ENCODE measurements around the gene PAX7. TPM values are rescaled to one million over a fixed set of nuclear protein-coding genes. Genes with fewer than 3 reads are reported as not detected.

PAX7 gene
- total RNA-seq, 6 experiments from 2014 or later: not detected

DNA sequence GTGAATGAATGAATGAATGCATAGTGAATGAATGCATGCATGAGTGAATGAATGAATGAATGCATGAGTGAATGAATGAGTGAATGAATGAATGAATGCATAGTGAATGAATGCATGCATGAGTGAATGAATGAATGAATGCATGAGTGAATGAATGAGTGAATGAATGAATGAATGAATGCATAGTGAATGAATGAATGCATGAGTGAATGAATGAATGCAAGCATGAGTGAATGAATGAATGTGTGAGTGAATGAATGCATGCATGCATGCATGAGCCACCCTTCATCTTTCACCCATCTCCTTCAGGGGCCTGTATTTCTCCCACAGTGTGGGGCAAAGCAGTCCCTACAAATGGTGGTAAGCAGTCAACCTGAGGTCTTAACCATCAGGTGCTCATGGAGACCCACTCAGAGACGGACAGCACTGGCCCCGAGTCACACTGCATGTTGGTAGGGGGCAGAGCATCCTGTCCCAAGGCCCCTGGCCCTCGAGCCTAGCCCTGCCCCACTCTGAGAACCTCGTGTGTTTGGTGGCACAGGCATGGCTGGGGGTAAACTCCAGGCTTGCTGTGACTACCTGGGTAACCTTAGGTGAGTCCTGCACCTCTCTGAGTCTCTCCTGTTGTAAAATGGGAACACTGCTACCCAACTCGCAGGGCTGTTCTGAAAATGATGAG, 28.0 kb upstream of the PAX7 start:
- H3K9me3 Mint-ChIP-seq: no peaks in the 10 kb centered on the region
- no peak overlapping the region for H3K27ac Mint-ChIP-seq
- TF ChIP-seq, protein P1, sequence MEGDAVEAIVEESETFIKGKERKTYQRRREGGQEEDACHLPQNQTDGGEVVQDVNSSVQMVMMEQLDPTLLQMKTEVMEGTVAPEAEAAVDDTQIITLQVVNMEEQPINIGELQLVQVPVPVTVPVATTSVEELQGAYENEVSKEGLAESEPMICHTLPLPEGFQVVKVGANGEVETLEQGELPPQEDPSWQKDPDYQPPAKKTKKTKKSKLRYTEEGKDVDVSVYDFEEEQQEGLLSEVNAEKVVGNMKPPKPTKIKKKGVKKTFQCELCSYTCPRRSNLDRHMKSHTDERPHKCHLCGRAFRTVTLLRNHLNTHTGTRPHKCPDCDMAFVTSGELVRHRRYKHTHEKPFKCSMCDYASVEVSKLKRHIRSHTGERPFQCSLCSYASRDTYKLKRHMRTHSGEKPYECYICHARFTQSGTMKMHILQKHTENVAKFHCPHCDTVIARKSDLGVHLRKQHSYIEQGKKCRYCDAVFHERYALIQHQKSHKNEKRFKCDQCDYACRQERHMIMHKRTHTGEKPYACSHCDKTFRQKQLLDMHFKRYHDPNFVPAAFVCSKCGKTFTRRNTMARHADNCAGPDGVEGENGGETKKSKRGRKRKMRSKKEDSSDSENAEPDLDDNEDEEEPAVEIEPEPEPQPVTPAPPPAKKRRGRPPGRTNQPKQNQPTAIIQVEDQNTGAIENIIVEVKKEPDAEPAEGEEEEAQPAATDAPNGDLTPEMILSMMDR (IDR thresholded peaks at IDR 0.05): no peak
- DNase-seq: no peak
- H3K27me3 Mint-ChIP-seq (ENCODE audit: insufficient read depth): peaks cover 38% of the 10 kb centered on the region
- H3K36me3 Mint-ChIP-seq (ENCODE audit: low read depth): no peaks in the 10 kb centered on the region
- H3K4me1 Mint-ChIP-seq (ENCODE audit: low read depth): no peaks in the 10 kb centered on the region
- H3K4me3 Mint-ChIP-seq: no peak overlapping the region

DNA sequence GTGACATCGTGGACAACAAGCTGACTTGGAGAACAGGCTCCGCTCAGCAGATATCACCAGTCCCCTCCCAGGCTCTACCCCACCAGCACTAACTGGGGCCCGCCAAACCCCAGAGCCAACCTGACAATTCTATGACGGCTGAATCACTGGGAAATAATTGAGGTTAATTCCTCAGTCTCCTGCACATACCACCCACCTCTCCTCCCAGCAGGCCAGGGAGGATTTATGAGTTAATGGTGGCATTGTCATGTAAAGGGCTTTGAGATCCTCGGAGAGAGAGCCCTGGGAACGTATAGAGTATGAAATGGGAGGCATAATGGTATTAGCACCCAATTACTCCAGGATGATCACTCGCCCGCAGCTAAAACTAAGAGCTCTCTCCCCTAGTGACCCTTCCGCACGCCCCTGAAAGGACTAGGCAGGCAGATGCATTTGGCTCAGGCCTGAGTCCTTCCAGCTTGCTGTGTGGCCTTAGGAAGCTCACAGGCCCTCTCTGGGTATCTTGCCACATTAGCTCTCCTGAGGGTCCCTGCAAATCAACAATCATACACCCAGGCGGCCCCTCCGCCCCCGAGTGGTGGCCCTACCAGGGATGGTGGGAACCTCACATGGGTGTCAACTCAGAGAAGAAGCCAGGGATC, 27.3 kb upstream of the PAX7 start:
- H3K36me3 Mint-ChIP-seq (ENCODE audit: low read depth): no peaks in the 10 kb centered on the region
- peaks cover 38% of the 10 kb centered on the region for H3K27me3 Mint-ChIP-seq (ENCODE audit: insufficient read depth)
- TF ChIP-seq, protein P1 (IDR thresholded peaks at IDR 0.05): no peak
- H3K4me3 Mint-ChIP-seq: no peak overlapping the region
- no peaks in the 10 kb centered on the region for H3K9me3 Mint-ChIP-seq
- no peak overlapping the region for H3K27ac Mint-ChIP-seq
- no peaks in the 10 kb centered on the region for H3K4me1 Mint-ChIP-seq (ENCODE audit: low read depth)
- DNase-seq: no peak

DNA sequence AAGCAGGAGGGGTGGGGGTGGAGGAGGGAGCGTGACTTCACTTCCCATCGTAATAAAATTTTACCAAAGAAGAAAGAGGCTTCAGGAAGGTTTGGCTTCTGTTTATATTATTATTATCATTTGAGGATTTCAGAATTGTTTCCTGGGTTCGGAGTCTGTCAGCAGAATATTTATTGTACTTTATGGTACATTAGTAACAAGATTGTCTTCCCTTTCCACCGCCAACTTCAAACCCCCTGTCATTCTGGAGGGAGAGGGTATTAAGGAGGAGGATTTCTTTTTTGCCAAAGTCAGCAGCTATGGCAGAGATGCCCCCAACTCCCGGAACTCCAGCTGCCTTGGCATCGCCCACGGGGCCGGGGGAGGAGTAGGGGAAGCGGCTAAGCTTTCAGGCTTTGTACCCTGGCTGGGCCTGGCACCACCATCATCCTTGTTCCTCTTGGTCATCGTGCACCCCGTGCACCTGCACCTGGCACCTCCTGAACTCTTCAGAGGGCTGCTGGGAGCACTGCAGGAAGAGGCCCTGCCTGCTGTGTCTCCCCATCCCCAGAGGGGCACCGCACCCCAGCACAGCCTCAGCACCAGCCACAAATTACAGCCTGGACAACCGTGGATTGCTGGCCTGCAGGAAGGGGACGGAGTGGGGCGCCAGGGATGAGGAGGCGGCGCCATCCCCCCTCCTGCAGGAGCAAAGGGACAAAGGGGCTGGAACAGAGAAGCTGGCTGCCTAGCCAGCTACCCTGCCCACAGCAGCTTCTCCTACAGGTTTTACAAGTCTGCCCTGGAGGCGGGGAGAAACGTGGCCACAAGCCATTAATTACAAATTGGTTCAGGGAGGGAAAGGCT, 24.0 kb upstream of the PAX7 start:
- no peak overlapping the region for H3K27ac Mint-ChIP-seq
- DNase-seq: no peak
- H3K4me3 Mint-ChIP-seq: no peak overlapping the region
- no peaks in the 10 kb centered on the region for H3K9me3 Mint-ChIP-seq
- H3K27me3 Mint-ChIP-seq (ENCODE audit: insufficient read depth): peaks cover 28% of the 10 kb centered on the region
- no peaks in the 10 kb centered on the region for H3K4me1 Mint-ChIP-seq (ENCODE audit: low read depth)
- H3K36me3 Mint-ChIP-seq (ENCODE audit: low read depth): no peaks in the 10 kb centered on the region
- TF ChIP-seq, protein P1 (IDR thresholded peaks at IDR 0.05): no peak

DNA sequence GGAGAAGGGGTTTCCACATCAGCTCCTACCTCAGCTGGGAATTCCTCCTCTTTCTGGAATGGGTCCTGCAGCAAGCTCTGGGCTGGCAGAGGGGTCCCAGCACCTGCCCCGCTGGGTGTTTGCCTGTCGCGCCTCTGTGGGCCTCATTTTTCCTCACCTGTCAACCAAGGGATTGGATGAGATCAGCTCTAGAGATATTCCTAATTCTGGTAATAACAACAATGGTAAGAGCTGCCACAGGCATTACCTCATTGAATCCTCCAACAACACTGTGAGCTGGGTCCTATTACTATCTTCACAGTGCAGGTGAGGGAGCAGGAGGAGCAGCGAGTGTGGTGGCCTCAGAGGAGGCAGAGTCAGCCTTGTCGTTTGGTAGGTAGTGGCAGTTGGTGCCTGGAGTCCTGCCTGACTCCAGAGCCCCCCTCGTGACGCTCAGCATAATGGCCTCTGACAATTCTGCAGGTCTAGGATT, 23.3 kb upstream of the PAX7 start:
- no peak for DNase-seq
- Mint-ChIP-seq H3K36me3 (ENCODE audit: low read depth) (no peaks in the 10 kb centered on the region), H3K27ac (no peak overlapping the region), H3K4me3 (no peak overlapping the region), H3K9me3 (no peaks in the 10 kb centered on the region), H3K27me3 (ENCODE audit: insufficient read depth) (peaks cover 26% of the 10 kb centered on the region), H3K4me1 (ENCODE audit: low read depth) (no peaks in the 10 kb centered on the region)
- TF ChIP-seq, protein P1 (IDR thresholded peaks at IDR 0.05): no peak

DNA sequence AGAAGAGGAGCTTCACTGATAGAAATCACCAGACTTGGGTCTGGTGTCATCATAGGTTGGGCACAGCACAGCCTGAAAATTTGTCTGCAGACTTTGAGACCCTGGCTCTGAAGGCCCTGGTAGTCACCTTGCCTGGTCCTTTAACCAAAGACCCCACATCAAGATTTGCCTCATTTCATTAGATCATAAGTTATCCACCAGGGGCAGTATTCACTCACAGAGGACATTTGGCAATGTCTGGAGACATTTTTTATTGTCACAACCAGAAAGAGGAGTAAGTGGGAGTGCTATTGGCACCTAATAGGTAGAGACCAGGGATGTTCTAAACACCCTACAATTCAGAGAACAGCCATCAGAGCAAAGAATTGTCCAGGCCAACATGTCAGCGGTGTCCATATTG, 22.1 kb upstream of the PAX7 start:
- TF ChIP-seq, protein P1 (IDR thresholded peaks at IDR 0.05): peak; percentile 50; the same call in 1 of the 2 replicates
- no peak overlapping the region for H3K27ac Mint-ChIP-seq
- H3K27me3 Mint-ChIP-seq (ENCODE audit: insufficient read depth): peaks cover 20% of the 10 kb centered on the region
- H3K4me1 Mint-ChIP-seq (ENCODE audit: low read depth): no peaks in the 10 kb centered on the region
- no peak for DNase-seq
- H3K4me3 Mint-ChIP-seq: no peak overlapping the region
- no peaks in the 10 kb centered on the region for H3K36me3 Mint-ChIP-seq (ENCODE audit: low read depth)
- H3K9me3 Mint-ChIP-seq: no peaks in the 10 kb centered on the region
